ENCODE measurements around the gene ZNF423. TPM values are rescaled to one million over a fixed set of nuclear protein-coding genes. Genes with fewer than 3 reads are reported as not detected.

The ZNF423 gene
- total RNA-seq, 4 donors from 2014 or later = 0.72 to 5.9 (median 1.1) TPM

GRCh38 chr16:49859125-49859811 is 3.4 kb upstream of the ZNF423 start:
- WGBS, 2 donors = 1 to 3% methylated on average over 17 to 23 of the region's 30 CpGs
- peaks cover 0 to 71% (median 0%) of the 10 kb centered on the region in 4 donors for H3K27me3 ChIP-seq
- no peak for DNase-seq
- peak in 1 of 4 donors; percentile 27 for TF ChIP-seq POLR2A (IDR thresholded peaks at IDR 0.05)
- TF ChIP-seq CTCF (IDR thresholded peaks at IDR 0.05) = no peak
- H3K9me3 ChIP-seq = no peaks in the 10 kb centered on the region
- H3K27ac ChIP-seq = peak overlapping the region; percentile 54 to 96 (median 87)
- H3K36me3 ChIP-seq = no peaks in the 10 kb centered on the region
- H3K4me3 ChIP-seq = peak overlapping the region; percentile 60 to 90 (median 71)
- intact Hi-C loops (cut with DNase I) = no loop called here
- peaks cover 16 to 38% (median 30%) of the 10 kb centered on the region in 3 donors for H3K4me1 ChIP-seq

- H3K9me3 ChIP-seq = no peaks in the 10 kb centered on the region
- H3K27ac ChIP-seq = peak overlapping the region; percentile 54 to 96 (median 87)
- WGBS, 2 donors = 0 to 5% methylated on average over 2 to 4 of the region's 90 CpGs
- DNase-seq = no peak
- H3K4me1 ChIP-seq = peaks cover 16 to 46% (median 30%) of the 10 kb centered on the region in 3 donors
- intact Hi-C loops (cut with DNase I) = no loop called here
- TF ChIP-seq POLR2A (IDR thresholded peaks at IDR 0.05) (no peak), CTCF (IDR thresholded peaks at IDR 0.05) (no peak)
- peaks cover 0 to 76% (median 0%) of the 10 kb centered on the region in 4 donors for H3K27me3 ChIP-seq
- no peaks in the 10 kb centered on the region for H3K36me3 ChIP-seq
- peak overlapping the region; percentile 60 to 90 (median 71) for H3K4me3 ChIP-seq
Measured at GRCh38 chr16:49858200-49859124, 2.5 kb upstream of the ZNF423 start.

GRCh38 chr16:49857423-49858181 is 1.7 kb upstream of the ZNF423 start:
- H3K4me1 ChIP-seq = peaks cover 21 to 55% (median 30%) of the 10 kb centered on the region in 3 donors
- no peaks in the 10 kb centered on the region for H3K9me3 ChIP-seq
- H3K4me3 ChIP-seq = peak overlapping the region; percentile 60 to 90 (median 71)
- TF ChIP-seq POLR2A (IDR thresholded peaks at IDR 0.05) (no peak), CTCF (IDR thresholded peaks at IDR 0.05) (peak; percentile 66 to 92 (median 77))
- DNase-seq = no peak
- WGBS, 2 donors = 0% methylated on average over 8 to 12 of the region's 52 CpGs
- H3K27ac ChIP-seq = peak overlapping the region; percentile 54 to 96 (median 87)
- intact Hi-C loops (cut with DNase I) = no loop called here
- H3K36me3 ChIP-seq = no peaks in the 10 kb centered on the region
- peaks cover 0 to 83% (median 0%) of the 10 kb centered on the region in 4 donors for H3K27me3 ChIP-seq

- H3K27ac ChIP-seq = peak overlapping the region; percentile 77 to 96 (median 87)
- H3K9me3 ChIP-seq = no peaks in the 10 kb centered on the region
- intact Hi-C loops (cut with DNase I) = no loop called here
- peak overlapping the region; percentile 60 to 90 (median 71) for H3K4me3 ChIP-seq
- no peak for DNase-seq
- H3K36me3 ChIP-seq = no peaks in the 10 kb centered on the region
- peaks cover 22 to 63% (median 30%) of the 10 kb centered on the region in 3 donors for H3K4me1 ChIP-seq
- no CpG with 5 or more reads among the region's 86 CpGs for WGBS, 2 donors
- TF ChIP-seq POLR2A (IDR thresholded peaks at IDR 0.05) = no peak
- TF ChIP-seq CTCF (IDR thresholded peaks at IDR 0.05) = peak in 3 of 6 experiments; percentile 17 to 19 (median 18)
- H3K27me3 ChIP-seq = peaks cover 0 to 83% (median 0%) of the 10 kb centered on the region in 4 donors
Measured at GRCh38 chr16:49856672-49857330, 889 bp upstream of the ZNF423 start.
